Epithelial cell of proximal tubule (primary cell): Measurements from ENCODE around the gene ABHD14A. TPM values are rescaled to one million over a fixed set of nuclear protein-coding genes. Genes with fewer than 3 reads are reported as not detected.

Source experiments
- DNase-seq: peaks from one replicate; pipeline ENCODE4 v3.0.0-alpha.2; 2011; ENCODE audit warnings: low read depth
- H3K4me3 ChIP-seq: 2 replicates; pipeline ENCODE4 v1.5.1; 2011; ENCODE audit warnings: low read depth, mild to moderate bottlenecking, low read length
- total RNA-seq: library from RNA; depleted of rRNA; stranded (reverse); fragments of >200 nt; gene quantifications from 2 replicates; pipeline ENCODE4 v1.2.3, GENCODE V29; 2015
- TF ChIP-seq, protein P1 (sequence below): conservative IDR thresholded peaks from 2 replicates; pipeline ENCODE4 v1.5.1; 2012; ENCODE audit warnings: low read depth, mild to moderate bottlenecking, low read length

Gene ABHD14A
- total RNA-seq, 1 donor from 2014 or later, result 13.8 TPM

DNA sequence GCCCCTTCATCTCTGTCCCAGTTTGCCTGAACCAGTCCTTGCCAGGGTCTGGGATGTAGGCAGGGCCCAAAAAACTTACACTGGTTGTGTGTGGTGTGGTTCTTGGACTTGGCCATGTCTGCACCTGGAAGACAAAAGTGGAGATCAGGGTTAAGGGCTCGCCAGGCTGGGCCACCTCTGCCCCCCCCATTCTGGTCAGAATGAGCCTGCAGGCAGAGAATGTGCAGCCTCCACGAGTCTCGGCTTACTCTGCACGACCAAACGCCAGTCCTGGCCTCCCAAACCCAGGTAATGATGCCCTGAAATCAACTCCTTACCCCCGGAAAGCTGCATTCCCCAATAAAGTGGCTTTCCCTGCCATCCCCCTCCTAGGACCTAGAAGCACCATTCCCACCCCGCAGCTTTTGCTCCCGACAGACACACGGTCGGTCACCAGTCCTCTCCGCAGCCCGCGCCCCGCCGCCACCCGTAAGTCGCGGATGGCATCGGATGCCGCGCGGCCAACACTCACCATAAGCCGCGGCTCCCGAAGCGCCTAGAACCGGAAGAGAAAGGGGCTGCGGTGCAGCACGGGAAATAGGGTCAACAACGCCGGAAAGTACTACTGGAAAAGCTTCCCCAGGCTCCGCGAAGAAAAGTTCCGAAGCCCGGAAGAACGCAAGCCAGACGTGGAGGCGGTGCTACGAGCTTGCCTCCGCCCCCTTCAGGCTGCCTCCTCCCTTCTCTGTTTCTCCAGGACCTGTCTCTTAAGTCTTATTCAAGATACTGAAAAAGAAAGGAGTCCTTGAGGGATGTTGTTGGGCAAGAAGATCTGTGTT, 20.7 kb downstream of the ABHD14A start, which contains the start of gene RPL29:
RPL29 (minus strand) TSS at position 550 of the 818 bp plus-strand sequence; CDS start at position 116, 434 bp downstream.
- DNase-seq, result peak; percentile 73
- H3K4me3 ChIP-seq, result peak within 1 kb of the TSS; percentile 99
- TF ChIP-seq, protein P1, sequence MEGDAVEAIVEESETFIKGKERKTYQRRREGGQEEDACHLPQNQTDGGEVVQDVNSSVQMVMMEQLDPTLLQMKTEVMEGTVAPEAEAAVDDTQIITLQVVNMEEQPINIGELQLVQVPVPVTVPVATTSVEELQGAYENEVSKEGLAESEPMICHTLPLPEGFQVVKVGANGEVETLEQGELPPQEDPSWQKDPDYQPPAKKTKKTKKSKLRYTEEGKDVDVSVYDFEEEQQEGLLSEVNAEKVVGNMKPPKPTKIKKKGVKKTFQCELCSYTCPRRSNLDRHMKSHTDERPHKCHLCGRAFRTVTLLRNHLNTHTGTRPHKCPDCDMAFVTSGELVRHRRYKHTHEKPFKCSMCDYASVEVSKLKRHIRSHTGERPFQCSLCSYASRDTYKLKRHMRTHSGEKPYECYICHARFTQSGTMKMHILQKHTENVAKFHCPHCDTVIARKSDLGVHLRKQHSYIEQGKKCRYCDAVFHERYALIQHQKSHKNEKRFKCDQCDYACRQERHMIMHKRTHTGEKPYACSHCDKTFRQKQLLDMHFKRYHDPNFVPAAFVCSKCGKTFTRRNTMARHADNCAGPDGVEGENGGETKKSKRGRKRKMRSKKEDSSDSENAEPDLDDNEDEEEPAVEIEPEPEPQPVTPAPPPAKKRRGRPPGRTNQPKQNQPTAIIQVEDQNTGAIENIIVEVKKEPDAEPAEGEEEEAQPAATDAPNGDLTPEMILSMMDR, result no peak

DNA sequence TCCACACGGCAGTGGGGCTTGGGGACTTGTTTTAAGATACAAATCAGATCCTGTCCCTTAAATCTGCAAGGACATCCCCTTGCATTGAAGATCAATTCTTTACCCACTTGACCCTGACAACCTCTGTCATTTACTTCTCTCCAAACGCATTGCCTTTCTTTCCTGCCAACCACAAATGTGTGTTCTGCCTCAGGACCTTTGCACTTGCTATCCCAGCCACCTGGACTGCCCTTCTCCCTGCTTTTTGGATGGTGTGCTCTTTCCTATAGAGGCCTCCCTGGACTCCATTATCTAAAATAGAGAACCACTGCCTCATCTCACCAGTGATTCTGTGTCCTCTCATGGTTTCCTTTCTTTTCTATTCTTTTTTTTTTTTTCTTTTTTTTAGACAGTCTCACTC, 22.3 kb downstream of the ABHD14A start:
- TF ChIP-seq, protein P1, result no peak
- H3K4me3 ChIP-seq, result no peak overlapping the region
- DNase-seq, result no peak

DNA sequence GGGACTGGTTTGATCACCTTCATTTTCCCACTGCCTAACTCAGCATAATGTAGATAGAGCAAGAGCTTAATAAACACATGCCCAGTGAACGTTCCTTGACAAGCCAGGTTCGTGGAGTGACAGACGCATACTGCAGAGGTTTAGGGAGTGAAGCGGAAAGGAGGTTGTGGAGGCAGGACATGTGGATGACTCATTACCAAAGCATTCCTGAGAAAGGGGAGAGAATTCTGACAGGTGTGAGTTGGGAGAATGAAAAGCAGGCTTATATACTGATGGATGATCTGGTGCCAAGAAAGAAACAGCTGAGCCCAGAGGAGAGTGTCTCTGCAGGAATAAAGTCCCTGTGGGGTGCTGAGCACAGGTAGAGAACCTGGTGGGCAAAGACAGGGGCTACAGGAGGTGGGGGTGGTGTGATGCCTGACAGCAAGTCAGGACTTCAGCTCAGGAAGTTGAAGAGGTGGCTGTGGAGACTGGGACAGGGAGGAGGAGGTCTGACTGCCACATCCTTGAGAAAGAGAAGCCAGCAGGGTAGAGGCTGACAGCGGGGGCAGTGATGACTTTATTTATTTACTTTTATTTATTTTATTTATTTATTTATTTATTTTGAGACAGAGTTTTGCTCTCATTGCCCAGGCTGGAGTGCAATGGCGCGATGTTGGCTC, 23.2 kb downstream of the ABHD14A start:
- TF ChIP-seq, protein P1, result no peak
- no peak overlapping the region for H3K4me3 ChIP-seq
- DNase-seq, result no peak

DNA sequence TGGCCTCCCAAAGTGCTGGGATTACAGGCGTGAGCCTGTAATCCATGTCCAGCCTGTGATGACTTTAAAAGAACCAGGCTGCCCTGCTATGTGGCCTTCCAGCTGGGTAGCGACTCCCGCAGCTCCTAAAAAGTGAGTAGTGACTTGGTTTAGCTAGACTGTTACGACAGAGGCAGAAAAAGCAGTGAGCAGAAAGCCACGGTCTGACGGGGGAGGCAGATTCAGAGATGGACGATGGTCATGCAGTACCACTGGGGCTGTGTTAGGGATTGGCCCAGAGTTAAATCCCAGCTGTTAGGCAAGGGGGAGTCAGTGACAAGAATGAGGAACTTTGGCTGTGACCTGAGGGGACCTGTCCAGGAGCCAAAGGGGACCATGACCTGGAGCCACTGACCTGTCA, 23.9 kb downstream of the ABHD14A start:
- TF ChIP-seq, protein P1, result no peak
- H3K4me3 ChIP-seq, result no peak overlapping the region
- DNase-seq, result no peak

DNA sequence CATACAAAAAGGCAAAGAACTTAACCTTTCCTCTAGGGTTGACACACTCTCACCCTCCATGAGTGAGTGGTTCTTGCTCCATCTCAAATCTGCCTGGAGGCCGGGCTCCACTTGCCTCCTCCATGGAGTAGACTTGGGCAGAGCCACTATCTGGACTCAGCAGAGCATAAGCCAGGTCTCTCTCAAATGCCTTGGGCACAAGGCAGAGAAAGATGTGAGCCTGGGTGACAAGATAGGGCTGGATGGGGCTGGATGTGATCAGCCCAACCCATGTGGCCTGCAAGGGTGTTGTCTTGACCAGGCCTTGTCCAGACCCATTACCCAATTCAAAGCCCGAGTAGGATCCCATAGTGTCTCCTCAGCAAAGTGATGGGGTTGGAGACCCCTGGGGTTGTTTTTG, 25.0 kb downstream of the ABHD14A start:
- TF ChIP-seq, protein P1, result no peak
- DNase-seq, result no peak
- H3K4me3 ChIP-seq, result no peak overlapping the region

DNA sequence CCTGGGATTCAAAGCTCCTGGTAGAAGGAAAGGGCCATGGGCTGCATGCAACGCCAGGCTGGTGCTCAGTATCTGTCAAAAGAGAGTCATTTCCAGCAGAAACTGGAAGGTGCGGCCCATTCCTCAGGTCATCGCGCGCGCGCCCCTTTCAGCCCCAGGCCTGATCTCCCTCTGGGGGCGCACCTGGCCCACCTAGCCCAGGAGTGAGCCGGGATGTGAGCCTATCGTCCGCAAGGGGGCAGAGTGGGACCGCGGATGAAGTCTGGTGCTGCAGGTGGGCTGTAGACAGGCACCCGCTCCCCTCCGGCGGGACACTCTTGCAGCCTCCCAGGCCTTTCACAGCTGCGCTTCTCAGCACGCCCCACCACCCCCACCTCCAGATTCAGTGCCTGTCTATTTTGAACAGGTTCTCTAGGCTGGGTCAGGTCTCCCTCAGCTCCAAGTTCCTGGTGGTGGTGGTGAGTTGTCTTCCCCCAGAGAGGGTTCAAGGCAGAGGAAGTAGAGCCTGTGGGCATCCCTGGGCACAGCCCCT, 26.6 kb downstream of the ABHD14A start:
- no peak for DNase-seq
- TF ChIP-seq, protein P1, result peak; percentile 91
- H3K4me3 ChIP-seq, result no peak overlapping the region
